K562 (cell line): Measurements from ENCODE around the gene SLC30A4. TPM values are rescaled to one million over a fixed set of nuclear protein-coding genes. Genes with fewer than 3 reads are reported as not detected.

Experiments used
- ATAC-seq: fragments of 200-7000 bp; cut with Tn5 transposase; 3 replicates; pipeline ENCODE4 v1.9.1; 2020; ENCODE audit warnings: moderate library complexity
- BruUV-seq: library from RNA; stranded (reverse); fragments of 400-500 nt; replicated peaks from 2 replicates; lab custom pipeline; 2021; lab: Mats Ljungman, UMichigan
- CTCF ChIA-PET: fragments of 300-600 bp; formaldehyde crosslinking; extraction: SDS; loops from one replicate; lab custom pipeline; 2021; ENCODE audit warnings: low intra/inter-chr PET ratio; lab: Yijun Ruan, JAX
- POLR2A ChIA-PET: fragments of 300-600, 350-650 bp; sonication (Branson Sonifier 250); formaldehyde crosslinking; extraction: SDS; loops from one replicate; lab custom pipeline; 2021; ENCODE audit warnings: antibody characterized with exemption, inconsistent platforms; lab: Yijun Ruan, JAX
- DNase-seq, 4 experiments: peaks; one replicate each; pipeline versions ENCODE4 v3.0.0 to v3.0.0-alpha.2; 2011 to 2018; ENCODE audit warnings: low spot score in 3 of 4, mixed read lengths in 3 of 4; ENCODE audit errors: extremely low read depth in 1 of 4
- FAIRE-seq: peaks from 2 replicates; lab custom pipeline; 2011; peaks lifted over from hg19 to GRCh38; lab: Jason Lieb, UNC
- H2AFZ ChIP-seq: 2 replicates; pipeline ENCODE4 v1.6.0; 2011; ENCODE audit warnings: low read depth, low read length, control low read depth, inconsistent platforms
- H3K27ac ChIP-seq: fragments of 200-600 bp; 3 replicates; pipeline ENCODE4 v1.8.0; 2011; ENCODE audit warnings: low read depth, mild to moderate bottlenecking, control low read depth, inconsistent platforms, low read length, moderate library complexity, mixed read lengths; ENCODE audit errors: extremely low read depth
- H3K27me3 ChIP-seq, 2 experiments: fragments of 300-600 bp in 1 of 2; 2 replicates in 1 of 2; 3 replicates in 1 of 2; pipeline versions ENCODE4 v1.6.0 to v1.8.0; 2011; ENCODE audit warnings: inconsistent platforms in 2 of 2, low read length in 2 of 2, mild to moderate bottlenecking in 1 of 2, mixed read lengths in 1 of 2, moderate library complexity in 1 of 2; ENCODE audit not compliant: control insufficient read depth in 2 of 2, insufficient read depth in 2 of 2
- H3K36me3 ChIP-seq: fragments of 300-600 bp; 3 replicates; pipeline ENCODE4 v1.8.0; 2011; ENCODE audit warnings: mild to moderate bottlenecking, low read length, inconsistent platforms; ENCODE audit not compliant: control insufficient read depth, insufficient read depth
- H3K4me1 ChIP-seq, 2 experiments: fragments of 200-600 bp in 1 of 2; replicated peaks in 1 of 2; 2 replicates in 1 of 2; 3 replicates in 1 of 2; pipeline versions ENCODE4 v1.5.1 to v1.8.0; 2011; ENCODE audit warnings: inconsistent platforms in 2 of 2, low read length in 2 of 2, mild to moderate bottlenecking in 1 of 2, mixed read lengths in 1 of 2, moderate library complexity in 1 of 2; ENCODE audit not compliant: control insufficient read depth in 2 of 2, insufficient read depth in 2 of 2
- H3K4me2 ChIP-seq: 2 replicates; pipeline ENCODE4 v1.6.1; 2011; ENCODE audit warnings: low read length, control low read depth, inconsistent platforms, mixed read lengths; ENCODE audit not compliant: insufficient read depth
- H3K4me3 ChIP-seq: fragments of 200-600 bp; sonication (generic), shearing (Covaris generic); 2 replicates; pipeline ENCODE4 v1.5.1; 2016; ENCODE audit warnings: control low read depth, inconsistent platforms
- H3K79me2 ChIP-seq: fragments of 200-600 bp; 3 replicates; pipeline ENCODE4 v1.8.0; 2011; ENCODE audit warnings: low read length, inconsistent platforms; ENCODE audit not compliant: control insufficient read depth, insufficient read depth
- H3K9ac ChIP-seq, 2 experiments: 2 replicates each; pipeline versions ENCODE4 v1.6.0 to v1.6.1; 2011; ENCODE audit warnings: low read depth in 2 of 2, low read length in 2 of 2, control low read depth in 1 of 2, inconsistent platforms in 1 of 2, mild to moderate bottlenecking in 1 of 2, mixed read lengths in 1 of 2; ENCODE audit not compliant: insufficient read depth in 1 of 2
- H3K9me1 ChIP-seq: one replicate; pipeline ENCODE4 v1.6.0; 2011; ENCODE audit warnings: inconsistent platforms, mild to moderate bottlenecking, low read length, moderate library complexity; ENCODE audit not compliant: control insufficient read depth, insufficient read depth
- H3K9me3 ChIP-seq: replicated peaks from 2 replicates; pipeline ENCODE4 v1.5.1; 2011; ENCODE audit warnings: low read depth, low read length, inconsistent platforms; ENCODE audit not compliant: control insufficient read depth, insufficient read depth
- H4K20me1 ChIP-seq: replicated peaks from 2 replicates; pipeline ENCODE4 v1.6.1; 2011; ENCODE audit warnings: low read length, inconsistent platforms, mixed read lengths; ENCODE audit not compliant: control insufficient read depth, insufficient read depth
- BDP1 ChIP-seq: IDR thresholded peaks from 3 replicates; pipeline ENCODE4 v1.6.1; 2011; ENCODE audit not compliant: insufficient read length, insufficient read depth
- CBFA2T3 ChIP-seq: fragments of 450-650 bp; IDR thresholded peaks from 2 replicates; pipeline ENCODE4 v1.6.1; 2017
- MEIS2 ChIP-seq: fragments of 450-650 bp; IDR thresholded peaks from 2 replicates; pipeline ENCODE4 v1.6.1; 2014; ENCODE audit warnings: mild to moderate bottlenecking; ENCODE audit not compliant: partially characterized antibody
- PRMT5 ChIP-seq: sonication (generic); formaldehyde crosslinking; IDR thresholded peaks from 2 replicates; pipeline ENCODE4 v1.5.0; 2020; ENCODE audit warnings: missing genetic modification reagents
- PYGO2 ChIP-seq: fragments of 450-650 bp; IDR thresholded peaks from 2 replicates; pipeline ENCODE4 v1.6.1; 2016; ENCODE audit warnings: mild to moderate bottlenecking, missing genetic modification characterization, moderate library complexity, missing compliant biosample characterization
- ZNF583 ChIP-seq: fragments of 250-450 bp; sonication (Bioruptor Pico); IDR thresholded peaks from 2 replicates; pipeline ENCODE4 v1.4.0; 2020
- WGBS: fragments of 100-300 bp; shearing (Covaris generic); methylation state at CpG from one replicate; pipeline ENCODE4 v1.1.6; 2016; ENCODE audit warnings: low coverage, mixed read lengths; ENCODE audit not compliant: insufficient coverage; ENCODE audit errors: missing lambda C conversion rate; 5-methylcytosine and 5-hydroxymethylcytosine counted together
- in situ Hi-C: fragments of 300-500 bp; cut with MboI; formaldehyde crosslinking; loops from 4 replicates; pipeline ENCODE4 v1.15.0; 2018; ENCODE audit warnings: inconsistent platforms, mixed read lengths
- intact Hi-C: fragments of 100-400 bp; cut with micrococcal nuclease; formaldehyde crosslinking; loops from 2 replicates; pipeline ENCODE4 v1.14.2; 2022
- polyA plus RNA-seq, 8 experiments: library from polyadenylated mRNA; depleted of rRNA in 4 of 8; stranded (reverse) in 5 of 8; unstranded in 3 of 8; fragments of >200 nt; fragmentation: Nextera tagmentation in 2 of 8; fragmentation: Illumina TruSeq in 1 of 8; extraction: Ambion mirVana in 2 of 8; extraction: Trizol in 1 of 8; gene quantifications; 2 replicates each; pipeline versions ENCODE4 v1.2.1 to v1.2.3, GENCODE V29; 2011 to 2014; ENCODE audit warnings: inconsistent platforms in 1 of 8, missing spikeins in 1 of 8
- total RNA-seq, 7 experiments: library from RNA; depleted of rRNA in 6 of 7; stranded (reverse); fragments of >200 nt in 6 of 7; fragmentation: Illumina TruSeq in 2 of 7; extraction: Trizol in 2 of 7; gene quantifications; 2 replicates each; pipeline versions ENCODE4 v1.2.1 to v1.2.3, GENCODE V29; 2011 to 2021; ENCODE audit warnings: low replicate concordance in 1 of 7
- TF ChIP-seq, protein P1 (sequence below), 2 experiments: IDR thresholded peaks in 1 of 2; conservative IDR thresholded peaks in 1 of 2; 2 replicates each; pipeline ENCODE4 v1.6.1; 2016; ENCODE audit warnings: low read depth in 2 of 2, mild to moderate bottlenecking in 1 of 2, missing compliant biosample characterization in 1 of 2, missing genetic modification characterization in 1 of 2, moderate library complexity in 1 of 2
- TF ChIP-seq, protein P2 (sequence below): sonication (generic); formaldehyde crosslinking; IDR thresholded peaks from 2 replicates; pipeline ENCODE4 v1.8.1; 2023; ENCODE audit warnings: mild to moderate bottlenecking, missing genetic modification reagents
- TF ChIP-seq, protein P3 (sequence below): fragments of 450-650 bp; IDR thresholded peaks from 2 replicates; pipeline ENCODE4 v1.6.1; 2016

The SLC30A4 gene
- total and polyA plus RNA-seq, 9 of the 15 experiments (the other 6 are each of a cell fraction or from before 2014, with no cell fraction given) = 0.21 to 0.73 (median 0.36) TPM

- in situ Hi-C loops = no loop called here
- WGBS = 5% methylated on average over 3 of the region's 3 CpGs
These were observed 14.4 kb upstream of the SLC30A4 start for GRCh38 chr15:45536934-45537333.

More at GRCh38 chr15:45536934-45537333, 14.4 kb upstream of the SLC30A4 start:
- FAIRE-seq (no peak), ATAC-seq (no peak; the same call in 2 of the 3 replicates), DNase-seq (peak in 1 of 4 experiments; percentile 13)
- no TSS peak for BruUV-seq
- H3K27me3 ChIP-seq = peaks cover 11 to 15% of the 10 kb centered on the region in 2 experiments; a peak in 4 of 5 replicates
- no peak overlapping the region for H2AFZ ChIP-seq
- ChIA-PET CTCF (no interaction called here), POLR2A (interaction anchor here (1.2 kb wide), 1 partner anchor 18 kb away, joined by 4 read pairs; no protein-coding TSS in a partner anchor)
- no peaks in the 10 kb centered on the region for H3K79me2 ChIP-seq
- no peak overlapping the region for H3K4me2 ChIP-seq
- H3K4me3 ChIP-seq = no peak overlapping the region
- H3K4me1 ChIP-seq = peaks cover 0 to 6% of the 10 kb centered on the region in 2 experiments; a peak in 3 of 5 replicates
- TF ChIP-seq BDP1 = no peak
- TF ChIP-seq ZNF583 (CRISPR knock-in tag) = no peak
- TF ChIP-seq PRMT5 (CRISPR knock-in tag) = no peak
- TF ChIP-seq, protein P1, sequence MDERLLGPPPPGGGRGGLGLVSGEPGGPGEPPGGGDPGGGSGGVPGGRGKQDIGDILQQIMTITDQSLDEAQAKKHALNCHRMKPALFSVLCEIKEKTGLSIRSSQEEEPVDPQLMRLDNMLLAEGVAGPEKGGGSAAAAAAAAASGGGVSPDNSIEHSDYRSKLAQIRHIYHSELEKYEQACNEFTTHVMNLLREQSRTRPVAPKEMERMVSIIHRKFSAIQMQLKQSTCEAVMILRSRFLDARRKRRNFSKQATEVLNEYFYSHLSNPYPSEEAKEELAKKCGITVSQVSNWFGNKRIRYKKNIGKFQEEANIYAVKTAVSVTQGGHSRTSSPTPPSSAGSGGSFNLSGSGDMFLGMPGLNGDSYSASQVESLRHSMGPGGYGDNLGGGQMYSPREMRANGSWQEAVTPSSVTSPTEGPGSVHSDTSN (CRISPR knock-in tag; IDR thresholded peaks at IDR 0.05; ENCODE audit: low read depth) = no peak
- TF ChIP-seq, protein P1 (tag; conservative IDR thresholded peaks at IDR 0.05; ENCODE audit: low read depth) = peak; percentile 84
- TF ChIP-seq, protein P2, sequence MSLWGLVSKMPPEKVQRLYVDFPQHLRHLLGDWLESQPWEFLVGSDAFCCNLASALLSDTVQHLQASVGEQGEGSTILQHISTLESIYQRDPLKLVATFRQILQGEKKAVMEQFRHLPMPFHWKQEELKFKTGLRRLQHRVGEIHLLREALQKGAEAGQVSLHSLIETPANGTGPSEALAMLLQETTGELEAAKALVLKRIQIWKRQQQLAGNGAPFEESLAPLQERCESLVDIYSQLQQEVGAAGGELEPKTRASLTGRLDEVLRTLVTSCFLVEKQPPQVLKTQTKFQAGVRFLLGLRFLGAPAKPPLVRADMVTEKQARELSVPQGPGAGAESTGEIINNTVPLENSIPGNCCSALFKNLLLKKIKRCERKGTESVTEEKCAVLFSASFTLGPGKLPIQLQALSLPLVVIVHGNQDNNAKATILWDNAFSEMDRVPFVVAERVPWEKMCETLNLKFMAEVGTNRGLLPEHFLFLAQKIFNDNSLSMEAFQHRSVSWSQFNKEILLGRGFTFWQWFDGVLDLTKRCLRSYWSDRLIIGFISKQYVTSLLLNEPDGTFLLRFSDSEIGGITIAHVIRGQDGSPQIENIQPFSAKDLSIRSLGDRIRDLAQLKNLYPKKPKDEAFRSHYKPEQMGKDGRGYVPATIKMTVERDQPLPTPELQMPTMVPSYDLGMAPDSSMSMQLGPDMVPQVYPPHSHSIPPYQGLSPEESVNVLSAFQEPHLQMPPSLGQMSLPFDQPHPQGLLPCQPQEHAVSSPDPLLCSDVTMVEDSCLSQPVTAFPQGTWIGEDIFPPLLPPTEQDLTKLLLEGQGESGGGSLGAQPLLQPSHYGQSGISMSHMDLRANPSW (CRISPR knock-in tag) = no peak
- TF ChIP-seq PYGO2 = no peak
- peak; percentile 51; the same call in 1 of the 2 replicates for TF ChIP-seq CBFA2T3
- TF ChIP-seq, protein P3, sequence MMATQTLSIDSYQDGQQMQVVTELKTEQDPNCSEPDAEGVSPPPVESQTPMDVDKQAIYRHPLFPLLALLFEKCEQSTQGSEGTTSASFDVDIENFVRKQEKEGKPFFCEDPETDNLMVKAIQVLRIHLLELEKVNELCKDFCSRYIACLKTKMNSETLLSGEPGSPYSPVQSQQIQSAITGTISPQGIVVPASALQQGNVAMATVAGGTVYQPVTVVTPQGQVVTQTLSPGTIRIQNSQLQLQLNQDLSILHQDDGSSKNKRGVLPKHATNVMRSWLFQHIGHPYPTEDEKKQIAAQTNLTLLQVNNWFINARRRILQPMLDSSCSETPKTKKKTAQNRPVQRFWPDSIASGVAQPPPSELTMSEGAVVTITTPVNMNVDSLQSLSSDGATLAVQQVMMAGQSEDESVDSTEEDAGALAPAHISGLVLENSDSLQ = peak; percentile 46
- TF ChIP-seq MEIS2 = peak; percentile 76
- no peak overlapping the region for H3K27ac ChIP-seq
- H3K36me3 ChIP-seq = no peaks in the 10 kb centered on the region
- H4K20me1 ChIP-seq = no peaks in the 10 kb centered on the region
- H3K9me3 ChIP-seq = no peaks in the 10 kb centered on the region
- intact Hi-C loops = no loop called here
- no peak overlapping the region for H3K9ac ChIP-seq
- H3K9me1 ChIP-seq = peaks cover 4% of the 10 kb centered on the region
